Measurements from ENCODE around the gene UPP2.

DNA sequence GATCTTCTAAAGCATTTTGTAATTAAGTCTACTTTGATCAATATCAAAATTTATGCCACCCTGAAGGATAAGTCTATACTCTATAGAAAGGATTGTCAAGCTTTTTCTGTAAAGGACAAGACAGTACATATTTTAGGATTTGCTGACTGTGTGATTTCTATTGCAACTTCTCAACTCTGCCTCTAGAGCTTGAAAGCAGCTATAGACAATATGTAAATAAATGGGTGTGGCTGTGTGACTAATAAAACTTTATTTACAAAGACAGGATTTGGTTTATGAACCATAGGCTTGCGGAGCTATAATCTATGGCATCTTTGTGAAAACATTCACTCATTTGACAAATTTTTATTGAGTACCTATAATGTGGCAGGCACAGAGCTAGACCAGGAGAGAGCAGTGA, 18.4 kb downstream of the UPP2 start:
- TF ChIP-seq EZH2 (IDR thresholded peaks at IDR 0.05; ENCODE audit: low read length, unreplicated experiment) (no peak), CTCF (conservative IDR thresholded peaks at IDR 0.05; ENCODE audit: low read depth, low read length) (no peak), EZH2phosphoT487 (IDR thresholded peaks at IDR 0.05; ENCODE audit: borderline replicate concordance, low read length) (no peak)

Measured in PC-3 (cell line).